Bronchial epithelial cell (primary cell): ENCODE data around the gene STARD13. TPM values are rescaled to one million over a fixed set of nuclear protein-coding genes. Genes with fewer than 3 reads are reported as not detected.

ENCODE experiments used
- DNase-seq: peaks from one replicate; pipeline ENCODE4 v3.0.0-alpha.2; 2010; ENCODE audit warnings: low read depth
- FAIRE-seq: peaks from 2 replicates; lab custom pipeline; 2011; peaks lifted over from hg19 to GRCh38; lab: Jason Lieb, UNC
- H3K27me3 ChIP-seq: 2 replicates; pipeline ENCODE4 v1.5.1; 2011; ENCODE audit warnings: low read length; ENCODE audit not compliant: control insufficient read depth, insufficient read depth
- H3K36me3 ChIP-seq: 2 replicates; pipeline ENCODE4 v1.5.1; 2011; ENCODE audit warnings: low read length; ENCODE audit not compliant: control insufficient read depth, insufficient read depth
- H3K4me3 ChIP-seq: 2 replicates; pipeline ENCODE4 v1.5.1; 2011; ENCODE audit warnings: mild to moderate bottlenecking, low read depth, low read length, control low read depth
- CTCF ChIP-seq: IDR thresholded peaks from 2 replicates; pipeline ENCODE4 v1.5.1; 2011; ENCODE audit warnings: mild to moderate bottlenecking, moderate library complexity, low read length, control low read depth, inconsistent platforms; ENCODE audit not compliant: insufficient read depth, severe bottlenecking
- total RNA-seq: library from RNA; depleted of rRNA; stranded (reverse); fragments of >200 nt; gene quantifications from 2 replicates; pipeline ENCODE4 v1.2.1, GENCODE V29; 2014

Gene STARD13
- total RNA-seq, 1 donor from 2014 or later: 2.1 TPM

- Histone ChIP-seq H3K4me3 (no peak overlapping the region), H3K36me3 (no peaks in the 10 kb centered on the region), H3K27me3 (no peaks in the 10 kb centered on the region)
- FAIRE-seq (no peak), DNase-seq (no peak)
- TF ChIP-seq CTCF: no peak
These were observed 33.4 kb downstream of the STARD13 start for GRCh38 chr13:33252135-33252534.

GRCh38 chr13:33251131-33251661, 34.4 kb downstream of the STARD13 start:
- no peak for TF ChIP-seq CTCF
- no peak overlapping the region for H3K4me3 ChIP-seq
- no peaks in the 10 kb centered on the region for H3K36me3 ChIP-seq
- DNase-seq (peak; percentile 90), FAIRE-seq (no peak)
- H3K27me3 ChIP-seq: no peaks in the 10 kb centered on the region

- H3K36me3 ChIP-seq: no peaks in the 10 kb centered on the region
- no peak for TF ChIP-seq CTCF
- H3K27me3 ChIP-seq: no peaks in the 10 kb centered on the region
- no peak overlapping the region for H3K4me3 ChIP-seq
- DNase-seq: no peak
- no peak for FAIRE-seq
These were observed 34.9 kb downstream of the STARD13 start for GRCh38 chr13:33250609-33251008.

GRCh38 chr13:33249894-33250293, 35.7 kb downstream of the STARD13 start:
- no peak for TF ChIP-seq CTCF
- FAIRE-seq: no peak
- Histone ChIP-seq H3K36me3 (no peaks in the 10 kb centered on the region), H3K27me3 (no peaks in the 10 kb centered on the region), H3K4me3 (no peak overlapping the region)
- DNase-seq: no peak

GRCh38 chr13:33249066-33249465, 36.5 kb downstream of the STARD13 start:
- no peak for TF ChIP-seq CTCF
- Histone ChIP-seq H3K4me3 (no peak overlapping the region), H3K27me3 (no peaks in the 10 kb centered on the region), H3K36me3 (no peaks in the 10 kb centered on the region)
- FAIRE-seq (no peak), DNase-seq (peak; percentile 40)
